ENCODE results near the gene ZNF521.

Gene ZNF521

DNA sequence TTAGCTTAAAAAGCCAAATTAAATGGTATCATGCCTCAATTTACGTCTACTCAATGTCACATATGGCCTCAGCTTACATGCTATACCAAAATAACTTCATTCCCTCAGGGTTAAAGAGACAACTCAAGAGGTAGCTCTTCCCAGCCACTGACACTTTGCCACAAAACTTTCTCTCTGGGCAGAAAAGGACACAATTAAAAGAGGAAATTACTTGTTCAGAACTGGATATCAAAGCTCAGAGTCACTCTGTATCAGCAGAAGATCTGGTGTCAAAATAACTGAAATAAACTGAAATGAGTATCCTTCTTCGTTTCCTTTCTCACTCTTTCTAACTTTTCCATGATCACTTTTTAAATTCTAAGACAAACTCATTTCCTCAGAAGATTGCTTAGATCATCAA is 108.7 kb downstream of the ZNF521 start:
- no peak overlapping the region for H3K27ac ChIP-seq
- TF ChIP-seq, protein P1, sequence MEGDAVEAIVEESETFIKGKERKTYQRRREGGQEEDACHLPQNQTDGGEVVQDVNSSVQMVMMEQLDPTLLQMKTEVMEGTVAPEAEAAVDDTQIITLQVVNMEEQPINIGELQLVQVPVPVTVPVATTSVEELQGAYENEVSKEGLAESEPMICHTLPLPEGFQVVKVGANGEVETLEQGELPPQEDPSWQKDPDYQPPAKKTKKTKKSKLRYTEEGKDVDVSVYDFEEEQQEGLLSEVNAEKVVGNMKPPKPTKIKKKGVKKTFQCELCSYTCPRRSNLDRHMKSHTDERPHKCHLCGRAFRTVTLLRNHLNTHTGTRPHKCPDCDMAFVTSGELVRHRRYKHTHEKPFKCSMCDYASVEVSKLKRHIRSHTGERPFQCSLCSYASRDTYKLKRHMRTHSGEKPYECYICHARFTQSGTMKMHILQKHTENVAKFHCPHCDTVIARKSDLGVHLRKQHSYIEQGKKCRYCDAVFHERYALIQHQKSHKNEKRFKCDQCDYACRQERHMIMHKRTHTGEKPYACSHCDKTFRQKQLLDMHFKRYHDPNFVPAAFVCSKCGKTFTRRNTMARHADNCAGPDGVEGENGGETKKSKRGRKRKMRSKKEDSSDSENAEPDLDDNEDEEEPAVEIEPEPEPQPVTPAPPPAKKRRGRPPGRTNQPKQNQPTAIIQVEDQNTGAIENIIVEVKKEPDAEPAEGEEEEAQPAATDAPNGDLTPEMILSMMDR (IDR thresholded peaks at IDR 0.05), result no peak
- TF ChIP-seq ZFX (IDR thresholded peaks at IDR 0.05; ENCODE audit: borderline replicate concordance), result no peak

GRCh38 chr18:25240420-25240770 is 111.6 kb downstream of the ZNF521 start:
- TF ChIP-seq, protein P1 (IDR thresholded peaks at IDR 0.05), result no peak
- no peak for TF ChIP-seq ZFX (IDR thresholded peaks at IDR 0.05; ENCODE audit: borderline replicate concordance)
- no peak overlapping the region for H3K27ac ChIP-seq

DNA sequence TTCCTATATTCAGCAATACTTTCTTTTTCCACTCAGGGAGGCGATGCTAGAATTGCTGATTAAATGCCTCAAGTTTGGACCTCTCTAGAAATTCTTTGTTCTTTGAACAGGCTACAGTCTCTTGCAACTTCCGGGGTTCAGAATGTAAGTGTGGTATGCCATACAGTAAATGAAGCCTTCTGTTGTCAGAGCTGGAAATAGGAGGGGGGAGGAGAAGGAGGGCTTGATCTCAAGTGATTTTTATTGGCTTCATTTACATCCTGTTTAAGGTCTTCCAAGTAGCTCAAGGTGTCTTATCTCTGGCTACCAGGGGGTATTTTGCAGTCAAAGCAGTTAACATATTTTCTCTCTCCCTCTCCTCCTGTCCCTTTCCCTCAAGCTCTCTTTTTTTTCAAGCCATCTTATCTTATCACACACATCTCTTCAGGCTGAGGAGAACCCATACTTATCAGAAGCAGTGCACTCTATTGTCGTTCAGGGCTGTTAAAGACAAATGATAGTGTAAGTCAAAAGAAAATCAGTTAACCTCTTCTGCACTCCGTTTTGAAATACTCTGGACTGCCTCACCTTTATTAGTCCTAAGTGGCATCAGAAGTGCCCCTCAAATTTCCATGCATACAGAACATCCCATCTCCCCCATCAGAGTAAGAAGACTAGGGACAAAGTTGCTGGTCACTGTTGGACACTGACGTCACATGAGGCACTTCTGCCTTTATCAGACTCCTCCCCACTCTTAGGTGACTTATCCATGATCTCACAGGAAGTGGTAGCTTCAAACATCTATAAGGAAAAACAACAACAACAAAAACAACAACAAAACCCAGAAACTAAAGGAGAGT is 112.2 kb downstream of the ZNF521 start:
- no peak for TF ChIP-seq ZFX (IDR thresholded peaks at IDR 0.05; ENCODE audit: borderline replicate concordance)
- TF ChIP-seq, protein P1 (IDR thresholded peaks at IDR 0.05), result no peak
- H3K27ac ChIP-seq, result no peak overlapping the region

- TF ChIP-seq, protein P1 (IDR thresholded peaks at IDR 0.05), result no peak
- TF ChIP-seq ZFX (IDR thresholded peaks at IDR 0.05; ENCODE audit: borderline replicate concordance), result no peak
- no peak overlapping the region for H3K27ac ChIP-seq
Observed at GRCh38 chr18:25239151-25239550, 112.8 kb downstream of the ZNF521 start.

DNA sequence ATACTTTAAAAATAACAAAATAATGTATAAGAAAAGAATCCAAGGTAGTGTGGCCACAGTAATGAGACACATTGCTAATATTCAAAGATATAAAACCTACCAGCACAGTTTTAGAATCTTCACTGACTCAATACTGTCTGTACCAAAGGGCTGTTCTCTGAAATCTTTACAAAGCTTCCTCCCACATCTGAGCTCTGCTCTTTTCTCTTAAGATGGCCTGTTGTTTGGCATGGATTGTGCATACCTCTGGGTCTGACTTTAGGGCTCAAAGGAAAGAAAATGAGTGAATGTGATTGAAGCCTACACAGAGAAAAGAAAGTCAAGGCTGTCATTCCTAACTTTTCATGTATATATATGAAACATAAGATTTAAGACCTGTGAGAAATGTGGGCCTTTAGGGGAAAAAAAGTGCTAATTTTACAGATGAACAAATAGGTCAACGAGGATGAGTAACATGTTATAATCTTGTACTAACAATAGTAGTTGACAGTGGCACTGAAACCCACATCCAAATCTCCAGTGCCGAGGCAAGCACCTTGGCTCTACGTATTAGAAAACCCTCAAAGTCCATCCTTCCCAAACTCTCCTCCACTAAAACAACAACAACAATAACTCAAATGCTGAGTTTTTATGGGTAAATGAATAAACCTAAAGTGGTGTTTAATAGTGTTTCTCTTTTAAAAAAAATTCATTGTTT is 114.2 kb downstream of the ZNF521 start:
- no peak overlapping the region for H3K27ac ChIP-seq
- TF ChIP-seq ZFX (IDR thresholded peaks at IDR 0.05; ENCODE audit: borderline replicate concordance), result no peak
- TF ChIP-seq, protein P1 (IDR thresholded peaks at IDR 0.05), result no peak

- no peak overlapping the region for H3K27ac ChIP-seq
- no peak for TF ChIP-seq ZFX (IDR thresholded peaks at IDR 0.05; ENCODE audit: borderline replicate concordance)
- TF ChIP-seq, protein P1 (IDR thresholded peaks at IDR 0.05), result no peak
Observed at GRCh38 chr18:25236736-25237135, 115.2 kb downstream of the ZNF521 start.

Data from 22Rv1 (cell line).